Upper lobe of left lung (tissue), 4 donors: ENCODE data around the gene IGFBP6.

Experiments
- EP300 ChIP-seq, 4 donors: sonication (generic); formaldehyde crosslinking; IDR thresholded peaks; one replicate each; pipeline ENCODE4 v1.5.1; 2017; ENCODE audit warnings: antibody characterized with exemption in 4 of 4, control low read depth in 2 of 4
- POLR2AphosphoS5 ChIP-seq, 2 donors: sonication (generic); formaldehyde crosslinking; IDR thresholded peaks; one replicate each; pipeline ENCODE4 v1.5.1; 2017; ENCODE audit warnings: antibody characterized with exemption in 2 of 2
- TF ChIP-seq, protein P1 (sequence below), 6 experiments: fragments of 450-650 bp in 4 of 6; fragments of 200-600 bp in 2 of 6; sonication (generic) in 2 of 6; IDR thresholded peaks; one replicate each; pipeline ENCODE4 v1.5.1; 2016 to 2019; ENCODE audit warnings: antibody characterized with exemption in 6 of 6

DNA sequence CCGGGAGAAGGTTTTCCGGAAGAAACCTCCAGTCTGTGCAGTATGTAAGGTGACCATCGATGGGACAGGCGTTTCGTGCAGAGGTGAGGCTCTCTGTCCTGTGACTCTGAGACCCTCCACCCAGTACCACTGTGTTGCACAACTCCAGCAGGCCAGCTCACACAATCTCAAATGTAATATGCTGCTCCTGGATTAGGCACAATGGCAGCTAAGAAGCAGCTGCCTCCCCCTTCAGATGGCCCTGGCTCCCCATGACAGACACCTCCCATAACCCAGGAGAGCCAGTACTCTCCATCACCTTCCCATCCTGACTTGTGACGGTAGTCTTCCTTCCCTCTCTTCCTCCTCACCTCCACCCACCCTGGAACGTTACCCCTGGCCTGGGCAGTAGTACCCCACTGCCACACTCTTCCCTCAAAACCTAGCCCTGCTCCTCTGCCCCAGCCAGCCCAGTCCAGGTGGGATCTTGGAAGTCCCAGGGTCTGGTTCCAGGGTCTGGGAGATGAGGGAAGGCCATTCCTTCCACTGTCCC lies 45.5 kb upstream of the IGFBP6 start:
- TF ChIP-seq POLR2AphosphoS5 (IDR thresholded peaks at IDR 0.05) (no peak), EP300 (IDR thresholded peaks at IDR 0.05) (no peak)
- TF ChIP-seq, protein P1, sequence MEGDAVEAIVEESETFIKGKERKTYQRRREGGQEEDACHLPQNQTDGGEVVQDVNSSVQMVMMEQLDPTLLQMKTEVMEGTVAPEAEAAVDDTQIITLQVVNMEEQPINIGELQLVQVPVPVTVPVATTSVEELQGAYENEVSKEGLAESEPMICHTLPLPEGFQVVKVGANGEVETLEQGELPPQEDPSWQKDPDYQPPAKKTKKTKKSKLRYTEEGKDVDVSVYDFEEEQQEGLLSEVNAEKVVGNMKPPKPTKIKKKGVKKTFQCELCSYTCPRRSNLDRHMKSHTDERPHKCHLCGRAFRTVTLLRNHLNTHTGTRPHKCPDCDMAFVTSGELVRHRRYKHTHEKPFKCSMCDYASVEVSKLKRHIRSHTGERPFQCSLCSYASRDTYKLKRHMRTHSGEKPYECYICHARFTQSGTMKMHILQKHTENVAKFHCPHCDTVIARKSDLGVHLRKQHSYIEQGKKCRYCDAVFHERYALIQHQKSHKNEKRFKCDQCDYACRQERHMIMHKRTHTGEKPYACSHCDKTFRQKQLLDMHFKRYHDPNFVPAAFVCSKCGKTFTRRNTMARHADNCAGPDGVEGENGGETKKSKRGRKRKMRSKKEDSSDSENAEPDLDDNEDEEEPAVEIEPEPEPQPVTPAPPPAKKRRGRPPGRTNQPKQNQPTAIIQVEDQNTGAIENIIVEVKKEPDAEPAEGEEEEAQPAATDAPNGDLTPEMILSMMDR (IDR thresholded peaks at IDR 0.05) = no peak
